GM04503 (cell line): ENCODE results near the gene ADSS1.

ENCODE experiments used
- DNase-seq: peaks from one replicate; pipeline ENCODE4 v3.0.0-alpha.2; 2012; ENCODE audit warnings: low read depth

Gene ADSS1

DNA sequence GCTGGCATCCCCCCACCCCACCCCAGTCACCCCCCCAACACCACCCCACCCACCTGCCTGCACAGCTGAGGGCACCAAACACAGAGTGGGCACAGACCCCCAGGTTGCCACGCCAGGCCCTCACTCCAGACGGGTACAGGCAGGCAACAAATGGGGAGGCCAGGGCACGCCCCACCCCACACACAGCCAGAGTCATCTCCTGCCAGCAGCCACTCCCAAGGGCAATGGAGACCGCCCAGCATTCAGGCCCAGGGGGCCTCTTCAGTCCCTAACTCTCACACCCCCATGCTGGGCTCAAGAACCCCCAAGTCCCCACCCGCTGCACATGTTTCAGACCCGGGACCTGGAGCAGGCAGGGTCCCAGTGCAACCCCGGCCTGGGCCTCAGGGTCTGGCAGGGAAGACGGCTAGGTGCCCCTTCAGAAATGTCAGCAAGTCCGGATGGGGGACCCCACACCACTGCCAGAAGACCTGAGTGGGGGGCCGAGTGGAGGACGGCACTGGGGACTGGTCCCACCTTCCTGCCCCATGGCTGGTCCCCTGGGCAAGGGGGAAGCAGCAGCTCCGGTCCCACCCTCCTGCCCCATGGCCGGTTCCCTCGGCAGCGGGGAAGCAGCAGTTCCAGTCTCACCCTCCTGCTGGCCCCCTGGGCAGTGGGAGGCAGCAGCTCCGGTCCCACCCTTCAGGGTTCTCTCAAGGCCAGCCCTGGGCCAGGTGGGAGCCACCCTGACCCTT is 59.6 kb downstream of the ADSS1 start:
- no peak for DNase-seq

DNA sequence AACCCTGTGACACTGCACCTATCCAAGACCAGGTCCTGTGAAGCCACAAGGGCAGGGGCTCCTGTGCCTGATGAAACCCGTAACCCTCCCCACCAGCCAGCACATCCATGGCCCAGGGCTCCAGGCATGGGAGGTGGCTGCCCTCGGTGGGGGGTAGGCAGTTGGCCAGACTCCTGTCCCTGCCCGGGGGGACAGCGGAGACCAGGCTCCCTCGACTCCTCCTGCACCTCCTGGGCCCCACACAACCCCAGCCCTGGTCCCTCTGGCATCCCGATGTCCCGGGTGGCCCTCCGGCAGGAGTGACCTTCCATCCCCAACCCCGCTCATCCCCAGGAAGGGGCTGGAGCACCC is 60.2 kb downstream of the ADSS1 start:
- DNase-seq, result no peak

DNA sequence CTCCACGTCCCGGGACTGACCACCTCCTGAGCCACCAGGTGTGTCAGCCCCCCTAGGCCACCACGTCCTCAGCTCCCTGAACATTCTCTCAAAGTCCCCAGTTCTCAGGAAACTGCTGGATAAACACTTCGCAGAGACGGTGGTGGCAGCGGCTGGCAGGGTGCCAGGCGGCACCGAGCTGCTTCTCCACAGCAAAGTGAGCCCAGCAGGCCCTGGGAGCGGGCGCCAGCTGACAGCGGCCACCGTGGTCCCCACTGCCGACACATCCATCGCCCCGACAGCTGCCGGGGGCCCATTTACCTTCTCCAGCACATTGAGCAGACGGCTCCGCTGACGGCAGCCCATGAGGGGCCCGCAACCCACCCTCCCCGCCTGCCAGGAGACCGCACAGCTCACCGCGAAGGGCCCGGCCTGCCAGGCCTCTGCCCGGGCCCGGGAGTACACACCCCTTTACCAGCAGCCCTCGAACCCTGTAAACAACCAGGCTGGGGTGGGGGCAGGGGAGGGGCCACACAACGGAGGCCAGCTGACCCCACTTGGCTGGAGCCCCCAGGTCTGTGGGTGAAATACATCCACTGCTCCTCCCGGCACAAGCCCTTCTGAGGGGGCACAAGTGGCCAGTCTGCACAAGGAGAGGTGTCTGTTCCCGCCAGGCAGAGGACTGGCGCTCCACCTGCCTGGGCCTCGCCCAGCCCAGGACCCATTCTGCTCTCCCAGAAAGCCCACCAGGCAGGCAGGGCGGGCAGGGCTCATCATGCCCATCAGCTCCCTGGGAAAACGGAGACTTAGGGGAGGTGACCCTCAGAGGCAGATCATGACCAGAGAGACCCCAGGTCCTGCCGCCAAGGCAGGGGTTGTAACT is 61.0 kb downstream of the ADSS1 start:
- DNase-seq, result no peak

DNA sequence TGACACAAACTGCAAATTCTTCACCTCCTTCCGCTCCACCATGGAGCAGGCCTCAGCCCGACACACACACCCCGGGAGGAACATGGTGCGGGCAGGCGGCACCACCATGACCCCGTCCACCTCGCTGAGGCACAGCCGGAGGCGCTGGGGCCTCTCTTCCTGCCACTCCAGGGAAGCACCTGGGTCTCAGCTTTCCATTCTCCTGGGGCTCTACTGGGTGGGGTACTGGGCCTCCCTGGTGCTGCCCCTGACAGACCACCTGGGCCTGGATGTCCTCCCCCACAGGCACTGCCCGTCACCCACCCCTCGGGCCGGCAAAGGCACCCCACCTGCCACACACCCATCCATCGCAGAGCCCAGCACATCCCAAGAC is 61.7 kb downstream of the ADSS1 start:
- no peak for DNase-seq

DNA sequence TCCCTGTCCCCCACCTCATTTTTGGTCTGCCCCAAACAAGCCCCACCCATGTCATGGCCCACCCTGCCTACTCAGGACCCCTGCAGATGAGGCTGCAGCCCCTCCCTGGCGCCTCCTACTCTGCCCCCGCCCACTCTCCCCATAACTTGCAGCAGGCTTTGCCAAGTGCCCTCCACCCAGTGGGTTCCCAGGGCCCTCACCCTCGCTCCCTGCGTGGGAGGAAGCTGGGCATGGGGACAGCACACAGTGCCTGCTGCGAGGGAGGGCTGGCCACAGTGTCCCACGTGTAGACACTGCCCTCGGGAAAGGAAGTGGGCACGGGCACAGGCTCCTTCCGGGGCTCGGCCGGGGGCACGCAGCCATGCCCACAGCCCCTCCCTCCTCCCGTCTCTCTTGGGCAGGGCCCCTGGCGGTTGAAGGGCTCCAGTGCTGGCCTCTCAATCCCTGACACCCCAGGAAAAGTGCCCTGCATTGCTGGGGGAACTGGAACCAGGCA is 62.1 kb downstream of the ADSS1 start:
- DNase-seq, result no peak

DNA sequence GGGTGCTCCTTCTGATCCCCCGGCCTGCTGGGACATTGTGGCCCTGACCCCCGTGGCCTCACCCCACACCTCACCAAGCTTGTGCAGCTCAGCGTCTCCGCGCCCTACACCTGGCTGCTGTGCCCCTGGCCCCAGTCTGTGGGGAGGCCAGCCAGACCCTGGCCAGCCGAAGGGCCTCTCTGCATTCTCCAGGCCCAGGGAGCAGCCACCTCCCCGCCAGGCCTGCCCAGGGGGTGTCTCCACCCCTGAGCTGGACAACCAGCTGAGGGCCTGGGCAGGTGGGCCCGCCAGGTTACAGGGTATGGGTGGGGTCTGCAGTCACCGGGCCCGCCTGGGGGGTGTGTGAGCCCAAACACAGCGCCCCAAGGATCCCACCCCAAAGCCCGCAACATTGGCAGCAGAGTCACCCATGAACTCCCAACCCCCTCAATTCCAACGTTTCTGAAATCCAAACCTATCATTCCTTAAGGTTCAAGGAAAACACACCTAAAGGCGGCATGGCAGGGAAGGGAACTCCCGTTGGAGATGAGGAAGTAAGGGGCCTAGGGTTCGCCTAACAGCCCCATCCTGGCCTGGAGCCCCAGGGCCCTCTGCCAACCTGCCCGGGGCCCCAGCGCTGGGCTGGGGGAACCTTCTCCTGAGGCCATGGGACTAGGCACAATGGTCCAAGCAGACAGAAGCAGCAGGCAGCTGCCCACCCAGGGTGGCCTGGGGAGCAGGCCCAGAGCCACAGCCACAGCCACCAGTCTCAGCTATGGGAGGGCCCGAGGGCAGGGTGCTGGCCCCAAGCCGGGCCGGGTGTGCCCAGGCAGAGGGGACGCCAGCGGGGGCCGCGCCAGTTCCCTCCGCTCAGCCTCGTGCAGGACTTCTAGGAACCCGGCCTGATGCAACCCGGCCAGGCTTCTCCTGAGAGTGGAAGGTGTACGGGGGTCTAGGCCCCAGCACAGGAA is 63.0 kb downstream of the ADSS1 start:
- no peak for DNase-seq

DNA sequence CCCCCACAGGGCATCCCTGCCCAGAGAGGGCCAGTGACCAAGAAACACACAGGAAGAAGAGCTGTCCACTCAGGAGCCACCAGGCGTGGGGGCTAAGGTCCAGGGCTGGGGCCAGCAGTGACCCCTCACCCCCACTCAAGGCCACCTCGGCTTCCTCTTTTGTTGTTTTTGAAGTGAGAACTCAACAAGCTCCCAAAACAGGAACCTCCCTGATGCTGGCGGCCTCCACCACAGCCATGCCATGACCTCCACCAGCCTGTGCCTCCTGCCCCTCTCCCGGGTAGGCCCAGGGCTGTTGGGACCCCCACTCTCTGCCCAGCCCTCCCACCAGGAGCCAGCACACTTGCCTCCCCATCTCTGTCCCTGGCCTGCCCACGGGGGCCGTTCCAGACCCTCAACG is 63.7 kb downstream of the ADSS1 start:
- DNase-seq, result no peak

DNA sequence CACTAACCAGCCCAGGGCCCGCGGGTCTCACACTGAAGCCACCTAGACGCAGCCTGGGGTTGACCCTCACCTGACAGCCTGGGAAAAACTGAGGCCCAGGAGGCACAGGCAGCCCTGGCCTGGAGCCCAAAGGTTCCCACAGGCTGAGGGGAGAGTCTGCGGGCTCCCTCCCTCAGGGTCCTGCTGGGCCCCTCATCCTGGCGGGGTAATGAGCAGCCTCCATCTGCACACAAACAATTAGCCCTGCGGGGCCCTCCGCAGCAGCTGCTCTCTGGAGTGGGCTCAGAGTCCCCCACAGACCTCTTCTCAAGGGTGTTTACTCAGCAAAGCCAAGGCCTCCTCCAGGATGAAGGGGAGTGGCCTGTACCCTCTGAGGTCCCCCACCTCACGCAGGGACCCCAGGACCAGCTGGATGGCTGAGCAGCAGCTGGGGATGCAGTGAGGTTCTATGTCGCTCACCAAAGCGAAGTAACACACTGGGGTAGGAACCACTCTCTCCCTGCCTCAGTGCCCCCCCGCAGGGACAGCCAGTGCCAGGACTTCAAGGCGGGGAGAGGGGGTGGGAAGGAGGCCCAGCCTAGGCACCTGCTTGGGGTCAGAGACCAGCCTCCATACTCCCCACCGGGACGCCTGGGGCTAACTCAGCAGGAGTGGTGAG is 64.3 kb downstream of the ADSS1 start:
- DNase-seq, result no peak

DNA sequence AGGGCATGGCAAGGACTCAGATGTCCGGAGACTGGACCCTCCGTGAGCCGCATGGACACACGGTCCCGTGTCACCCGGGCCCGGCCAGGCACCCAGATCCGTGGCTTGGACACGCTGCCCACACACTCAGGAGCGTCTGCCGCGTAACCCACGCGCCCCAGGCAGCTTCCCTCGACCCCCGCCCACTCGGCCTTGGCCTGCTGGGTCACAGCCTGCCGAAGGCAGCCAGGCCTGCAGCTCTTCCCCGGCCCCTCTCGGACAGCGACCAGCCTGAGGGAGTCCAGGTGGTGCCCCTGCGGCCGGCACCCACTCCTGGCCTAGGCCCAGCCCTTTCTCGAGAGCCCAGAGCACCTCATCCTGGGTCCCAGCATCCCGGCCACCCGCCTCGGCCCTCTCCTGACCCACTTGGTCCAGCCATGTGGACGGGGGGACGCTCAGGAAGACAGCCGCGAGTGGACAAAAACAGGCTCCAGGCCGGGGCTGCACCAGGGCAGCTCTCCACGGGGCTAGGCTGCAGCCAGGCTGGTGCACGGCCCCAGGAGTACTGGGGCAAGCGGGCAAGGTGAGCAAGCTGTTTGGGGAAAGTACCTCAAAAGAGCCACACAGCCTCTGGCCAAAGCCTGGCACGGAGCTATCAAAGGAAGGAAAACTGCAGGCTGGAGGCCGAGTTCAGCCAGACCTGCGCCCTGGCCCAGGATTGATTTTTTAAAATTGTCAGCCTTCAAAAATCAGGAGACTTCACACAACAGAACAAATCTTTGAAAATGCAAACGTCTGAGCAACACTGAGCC is 65.0 kb downstream of the ADSS1 start:
- no peak for DNase-seq

DNA sequence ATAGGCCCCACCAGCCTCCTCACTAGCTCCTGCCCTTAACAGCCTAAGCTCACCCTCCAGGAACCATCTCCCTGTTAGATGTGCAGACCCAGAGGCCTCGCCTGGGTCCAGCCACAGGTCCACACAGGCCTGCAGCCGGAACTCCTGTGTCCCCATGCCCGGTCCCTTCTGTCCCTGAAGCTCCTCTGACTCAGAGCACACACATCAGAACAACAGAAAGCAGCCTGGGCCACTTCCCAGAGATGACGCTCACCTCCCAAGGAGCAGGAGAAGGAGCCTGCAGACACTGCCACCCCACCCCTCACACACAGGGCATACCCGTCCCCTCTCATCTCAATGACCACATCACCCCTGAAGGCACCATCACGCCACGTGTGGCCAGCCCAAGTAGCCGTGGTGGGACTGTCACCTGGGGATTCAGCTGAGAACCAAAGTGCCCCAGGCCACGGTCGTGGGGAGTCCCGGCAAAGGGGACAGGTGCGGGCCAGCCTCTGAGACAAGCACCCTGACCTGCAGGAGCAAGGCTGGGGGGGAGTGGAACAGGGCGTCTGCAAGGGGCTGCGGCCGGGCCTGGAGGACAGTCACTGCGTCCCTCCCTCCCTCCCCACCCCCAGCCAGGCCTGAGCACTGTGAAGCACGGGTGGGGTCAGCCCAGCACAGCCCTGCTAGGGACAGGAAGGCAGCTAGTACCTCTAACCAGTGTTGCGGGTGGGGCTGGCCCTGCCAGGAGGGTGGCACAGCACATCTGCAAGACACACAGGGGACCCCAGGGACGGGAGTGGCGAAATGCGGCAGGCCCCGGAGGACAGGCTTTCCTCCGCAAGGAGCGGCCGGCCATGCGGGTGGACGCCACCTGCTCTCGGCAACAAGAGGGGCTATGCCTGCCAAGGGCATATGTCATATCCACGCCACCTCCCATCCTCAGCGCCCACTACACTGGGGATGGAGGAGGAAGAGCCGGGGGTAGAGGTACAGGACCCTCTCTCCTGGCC is 66.0 kb downstream of the ADSS1 start:
- no peak for DNase-seq

DNA sequence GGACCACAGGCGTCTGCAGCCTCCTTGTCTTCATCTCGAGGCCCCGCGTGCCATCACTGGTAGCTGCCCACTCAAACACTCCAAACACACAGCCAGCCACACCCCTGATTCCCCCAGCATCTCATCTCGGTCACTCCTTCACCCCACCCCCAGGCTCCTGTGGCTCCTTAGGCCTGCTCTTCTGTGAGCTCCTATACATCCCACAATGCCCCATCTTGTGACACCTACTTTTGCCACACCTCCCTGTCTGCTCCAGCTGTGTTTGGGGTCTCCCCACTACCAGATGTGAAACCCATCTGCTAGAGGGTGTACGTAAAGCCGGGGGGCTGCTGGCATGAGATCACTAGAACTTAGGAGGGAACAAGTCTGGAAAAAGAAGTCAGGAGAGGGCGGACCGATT is 67.4 kb downstream of the ADSS1 start:
- DNase-seq, result no peak

DNA sequence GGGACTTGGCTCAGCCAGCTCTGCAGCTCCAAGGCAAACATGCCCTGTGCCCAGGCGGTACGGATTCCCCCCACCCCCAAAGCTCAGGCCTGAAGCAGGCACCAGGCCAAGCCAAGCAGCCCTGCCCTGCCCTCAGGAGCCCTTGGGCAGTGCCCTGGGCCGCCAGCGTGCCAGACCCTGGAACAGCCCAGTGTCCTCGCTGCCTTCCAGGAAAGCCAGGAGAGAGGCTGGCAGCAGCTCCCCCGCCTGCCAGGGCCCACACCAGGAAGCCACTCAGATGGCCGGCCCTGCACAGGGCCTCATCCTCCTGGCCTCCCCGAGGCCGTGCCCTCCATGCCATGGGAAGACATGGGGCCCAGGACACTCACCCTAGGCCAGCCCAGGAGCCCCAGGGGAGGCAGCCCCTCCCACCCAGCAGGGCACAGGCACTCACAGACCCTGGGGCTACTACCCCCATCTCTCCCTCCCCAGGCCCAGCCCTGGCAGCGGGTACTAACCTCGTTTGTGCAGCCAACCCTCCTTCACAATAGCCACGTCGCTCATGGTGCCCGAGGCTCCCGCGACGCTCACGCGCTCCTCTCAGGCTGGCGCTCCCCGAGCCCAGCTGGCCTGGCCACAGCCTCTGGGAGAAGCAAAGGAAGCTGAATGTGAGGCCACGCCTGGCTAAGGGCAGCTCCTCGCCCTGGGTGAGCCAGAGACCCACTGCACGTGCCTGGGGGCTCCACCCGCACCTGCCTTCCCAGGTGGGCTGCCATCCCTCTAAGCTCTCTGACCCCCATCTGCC is 68.3 kb downstream of the ADSS1 start:
- no peak for DNase-seq

DNA sequence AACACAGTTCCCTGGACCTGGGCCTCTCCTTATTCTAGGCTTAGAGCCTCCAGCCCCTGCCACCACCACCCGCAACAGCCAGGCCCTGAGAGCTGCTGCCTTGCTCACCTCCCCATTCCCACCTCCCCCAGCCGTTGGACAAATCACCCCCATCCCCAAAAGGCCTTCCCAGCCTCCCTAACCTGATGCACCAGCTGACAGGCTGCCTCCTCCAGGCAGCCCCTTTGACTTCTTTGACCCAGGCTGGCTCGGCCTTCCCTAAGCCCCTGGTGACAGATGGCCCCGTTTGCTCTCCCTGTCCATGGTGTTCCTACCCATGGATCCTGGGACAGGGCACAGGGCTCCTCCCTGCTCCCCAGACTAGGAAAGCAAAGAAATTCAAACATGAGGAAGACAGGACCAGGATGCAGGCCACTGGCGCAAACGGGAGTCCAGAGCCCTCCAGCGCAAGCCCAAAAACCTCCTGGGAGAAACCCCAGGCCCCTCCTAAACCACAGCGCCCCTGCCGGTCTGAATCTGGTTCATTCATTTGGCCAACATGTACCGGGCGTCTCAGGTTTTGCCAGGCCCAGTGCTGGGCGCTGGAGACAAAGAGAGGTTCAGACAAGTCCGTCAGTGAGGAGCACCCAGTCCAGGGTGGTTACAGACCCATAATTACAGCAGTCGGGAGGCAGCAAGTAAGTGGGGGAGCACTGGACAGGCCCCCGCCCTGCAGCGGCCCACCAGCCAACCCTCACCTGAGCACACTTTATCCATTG is 69.1 kb downstream of the ADSS1 start:
- no peak for DNase-seq

DNA sequence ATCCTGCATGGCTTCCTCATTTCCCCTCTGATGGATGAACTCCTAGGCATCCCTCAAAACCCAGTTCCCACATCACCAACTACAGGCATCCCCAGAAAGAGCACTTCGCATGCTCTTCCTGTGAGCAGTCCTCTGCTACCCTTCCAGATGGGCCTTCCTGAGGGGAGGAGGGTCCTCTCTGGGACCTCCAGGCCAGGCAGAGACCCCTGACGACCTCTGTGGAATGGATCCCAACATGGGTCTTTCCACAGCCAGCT is 69.6 kb downstream of the ADSS1 start:
- no peak for DNase-seq

DNA sequence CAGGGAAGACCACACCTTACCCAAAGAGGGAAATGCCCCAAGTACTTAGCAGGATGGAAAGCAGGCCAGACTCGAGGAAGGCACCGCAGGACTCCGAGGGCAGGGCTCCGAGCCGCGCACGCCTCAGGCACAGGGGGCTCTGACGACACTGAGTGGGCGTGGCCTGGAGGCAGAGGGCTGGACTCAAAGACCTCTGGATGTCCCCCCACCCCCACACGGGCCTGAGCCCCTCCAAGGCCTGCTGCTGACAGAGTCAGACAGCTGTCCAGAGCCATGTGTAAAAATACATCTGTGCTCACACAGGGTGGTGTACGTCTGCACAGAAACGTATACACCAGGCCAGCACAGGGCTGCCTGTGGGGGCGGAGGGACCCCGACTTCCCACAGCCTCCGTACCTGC is 70.1 kb downstream of the ADSS1 start:
- no peak for DNase-seq

DNA sequence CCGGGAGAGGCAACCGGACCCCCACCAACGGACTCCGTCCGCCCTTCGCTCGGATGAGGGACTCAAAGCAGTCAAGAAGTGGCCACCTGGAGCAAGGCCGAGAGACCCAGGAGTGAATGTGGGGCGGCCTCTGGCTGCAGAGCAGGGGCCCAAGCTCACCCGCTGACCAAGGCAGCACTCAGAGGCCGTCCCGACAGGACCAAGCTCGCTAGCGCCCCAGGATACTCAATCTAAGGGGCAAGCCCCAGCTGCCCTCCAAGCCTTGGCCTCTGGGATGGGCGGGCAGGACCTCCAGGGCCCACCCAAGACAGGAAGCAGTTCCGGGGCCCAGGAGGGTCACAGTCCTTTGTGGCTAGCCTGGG is 70.6 kb downstream of the ADSS1 start:
- DNase-seq, result no peak

DNA sequence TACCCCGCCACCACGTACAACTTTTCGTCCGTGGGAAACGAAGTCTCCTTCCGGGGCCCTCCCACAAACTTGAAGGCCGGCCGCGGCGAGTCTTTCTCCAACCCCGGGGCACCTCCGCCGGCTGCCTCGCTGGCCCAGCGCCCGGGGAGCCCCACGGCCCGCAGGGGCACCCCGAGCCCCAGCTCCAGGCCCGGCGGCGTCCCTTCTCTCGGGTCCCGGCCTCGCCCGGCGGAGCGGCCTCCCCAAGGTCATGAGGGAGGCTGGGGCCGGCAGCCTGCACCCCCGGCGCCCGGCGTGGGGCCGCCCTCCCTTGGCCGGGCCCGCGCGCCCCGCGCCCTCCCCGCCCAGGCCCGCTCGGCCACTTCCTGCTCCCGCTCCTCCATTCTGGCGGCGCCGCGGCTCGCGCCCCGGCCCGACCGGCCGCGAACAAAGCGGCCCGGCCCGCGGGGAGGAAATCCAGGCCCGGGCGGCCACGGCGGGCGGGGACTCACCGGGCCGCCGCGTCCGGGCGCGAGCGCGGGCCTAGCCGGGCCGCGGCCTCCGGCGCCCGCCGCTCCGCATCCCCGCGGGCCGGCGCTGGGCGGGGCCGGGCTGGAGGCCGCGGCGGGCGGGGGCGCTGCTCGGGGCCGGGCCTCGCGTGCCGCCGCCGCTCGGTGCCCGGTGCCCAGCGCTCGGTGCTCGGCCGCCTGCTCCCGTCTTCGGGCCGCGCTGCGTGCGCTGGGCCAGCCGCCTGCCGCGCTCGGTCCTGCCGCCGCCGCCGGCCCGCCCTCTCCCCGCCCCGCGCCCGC is 71.2 kb downstream of the ADSS1 start, which contains the start of gene AKT1:
Gene AKT1 (minus strand): TSS at position 756 of the 788 bp plus-strand sequence. CDS start 3,105 bp downstream, outside the sequence.
- no peak for DNase-seq
